GM23338 (cell line): ENCODE data around the gene L3MBTL4.

Experiments used
- EZH2 ChIP-seq: fragments of 200-600 bp; sonication (generic); IDR thresholded peaks from one replicate; pipeline ENCODE4 v1.8.0; 2017; ENCODE audit warnings: antibody characterized with exemption, mild to moderate bottlenecking, low read depth; ENCODE audit not compliant: unreplicated experiment
- TF ChIP-seq, protein P1 (sequence below), 2 experiments: fragments of 200-600 bp in 1 of 2; sonication (generic) in 1 of 2; conservative IDR thresholded peaks; 2 replicates each; pipeline versions ENCODE4 v1.5.1 to v1.6.1; 2016 to 2017; ENCODE audit warnings: antibody characterized with exemption in 2 of 2, low read depth in 2 of 2, mild to moderate bottlenecking in 2 of 2, moderate library complexity in 1 of 2
- TF ChIP-seq, protein P2 (sequence below): fragments of 250-450 bp; sonication (Bioruptor Pico); IDR thresholded peaks from 2 replicates; pipeline ENCODE4 v1.5.0; 2020; ENCODE audit warnings: mild to moderate bottlenecking, moderate library complexity

DNA sequence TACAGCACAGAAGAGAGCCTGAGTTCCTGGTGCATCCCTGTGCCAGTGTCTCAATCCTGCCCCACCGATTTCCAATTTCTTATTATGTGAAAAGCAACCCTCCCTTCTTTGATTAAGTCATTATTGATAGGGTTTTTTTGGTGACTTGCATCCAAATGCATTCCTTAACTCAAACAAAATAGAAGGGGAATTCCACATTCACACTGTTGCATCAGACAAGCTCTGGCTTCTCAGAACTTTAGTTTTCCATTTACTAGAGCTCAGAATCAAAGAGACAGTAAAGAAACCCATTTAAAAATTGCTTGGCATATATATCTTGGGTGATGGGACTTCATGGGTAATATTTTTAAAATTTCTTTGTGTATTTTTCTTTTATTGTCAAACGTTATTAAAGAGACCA is 505.6 kb downstream of the L3MBTL4 start:
- TF ChIP-seq, protein P1, sequence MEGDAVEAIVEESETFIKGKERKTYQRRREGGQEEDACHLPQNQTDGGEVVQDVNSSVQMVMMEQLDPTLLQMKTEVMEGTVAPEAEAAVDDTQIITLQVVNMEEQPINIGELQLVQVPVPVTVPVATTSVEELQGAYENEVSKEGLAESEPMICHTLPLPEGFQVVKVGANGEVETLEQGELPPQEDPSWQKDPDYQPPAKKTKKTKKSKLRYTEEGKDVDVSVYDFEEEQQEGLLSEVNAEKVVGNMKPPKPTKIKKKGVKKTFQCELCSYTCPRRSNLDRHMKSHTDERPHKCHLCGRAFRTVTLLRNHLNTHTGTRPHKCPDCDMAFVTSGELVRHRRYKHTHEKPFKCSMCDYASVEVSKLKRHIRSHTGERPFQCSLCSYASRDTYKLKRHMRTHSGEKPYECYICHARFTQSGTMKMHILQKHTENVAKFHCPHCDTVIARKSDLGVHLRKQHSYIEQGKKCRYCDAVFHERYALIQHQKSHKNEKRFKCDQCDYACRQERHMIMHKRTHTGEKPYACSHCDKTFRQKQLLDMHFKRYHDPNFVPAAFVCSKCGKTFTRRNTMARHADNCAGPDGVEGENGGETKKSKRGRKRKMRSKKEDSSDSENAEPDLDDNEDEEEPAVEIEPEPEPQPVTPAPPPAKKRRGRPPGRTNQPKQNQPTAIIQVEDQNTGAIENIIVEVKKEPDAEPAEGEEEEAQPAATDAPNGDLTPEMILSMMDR (conservative IDR thresholded peaks at IDR 0.05; ENCODE audit: low read depth in 2 of 2), result no peak
- TF ChIP-seq, protein P2, sequence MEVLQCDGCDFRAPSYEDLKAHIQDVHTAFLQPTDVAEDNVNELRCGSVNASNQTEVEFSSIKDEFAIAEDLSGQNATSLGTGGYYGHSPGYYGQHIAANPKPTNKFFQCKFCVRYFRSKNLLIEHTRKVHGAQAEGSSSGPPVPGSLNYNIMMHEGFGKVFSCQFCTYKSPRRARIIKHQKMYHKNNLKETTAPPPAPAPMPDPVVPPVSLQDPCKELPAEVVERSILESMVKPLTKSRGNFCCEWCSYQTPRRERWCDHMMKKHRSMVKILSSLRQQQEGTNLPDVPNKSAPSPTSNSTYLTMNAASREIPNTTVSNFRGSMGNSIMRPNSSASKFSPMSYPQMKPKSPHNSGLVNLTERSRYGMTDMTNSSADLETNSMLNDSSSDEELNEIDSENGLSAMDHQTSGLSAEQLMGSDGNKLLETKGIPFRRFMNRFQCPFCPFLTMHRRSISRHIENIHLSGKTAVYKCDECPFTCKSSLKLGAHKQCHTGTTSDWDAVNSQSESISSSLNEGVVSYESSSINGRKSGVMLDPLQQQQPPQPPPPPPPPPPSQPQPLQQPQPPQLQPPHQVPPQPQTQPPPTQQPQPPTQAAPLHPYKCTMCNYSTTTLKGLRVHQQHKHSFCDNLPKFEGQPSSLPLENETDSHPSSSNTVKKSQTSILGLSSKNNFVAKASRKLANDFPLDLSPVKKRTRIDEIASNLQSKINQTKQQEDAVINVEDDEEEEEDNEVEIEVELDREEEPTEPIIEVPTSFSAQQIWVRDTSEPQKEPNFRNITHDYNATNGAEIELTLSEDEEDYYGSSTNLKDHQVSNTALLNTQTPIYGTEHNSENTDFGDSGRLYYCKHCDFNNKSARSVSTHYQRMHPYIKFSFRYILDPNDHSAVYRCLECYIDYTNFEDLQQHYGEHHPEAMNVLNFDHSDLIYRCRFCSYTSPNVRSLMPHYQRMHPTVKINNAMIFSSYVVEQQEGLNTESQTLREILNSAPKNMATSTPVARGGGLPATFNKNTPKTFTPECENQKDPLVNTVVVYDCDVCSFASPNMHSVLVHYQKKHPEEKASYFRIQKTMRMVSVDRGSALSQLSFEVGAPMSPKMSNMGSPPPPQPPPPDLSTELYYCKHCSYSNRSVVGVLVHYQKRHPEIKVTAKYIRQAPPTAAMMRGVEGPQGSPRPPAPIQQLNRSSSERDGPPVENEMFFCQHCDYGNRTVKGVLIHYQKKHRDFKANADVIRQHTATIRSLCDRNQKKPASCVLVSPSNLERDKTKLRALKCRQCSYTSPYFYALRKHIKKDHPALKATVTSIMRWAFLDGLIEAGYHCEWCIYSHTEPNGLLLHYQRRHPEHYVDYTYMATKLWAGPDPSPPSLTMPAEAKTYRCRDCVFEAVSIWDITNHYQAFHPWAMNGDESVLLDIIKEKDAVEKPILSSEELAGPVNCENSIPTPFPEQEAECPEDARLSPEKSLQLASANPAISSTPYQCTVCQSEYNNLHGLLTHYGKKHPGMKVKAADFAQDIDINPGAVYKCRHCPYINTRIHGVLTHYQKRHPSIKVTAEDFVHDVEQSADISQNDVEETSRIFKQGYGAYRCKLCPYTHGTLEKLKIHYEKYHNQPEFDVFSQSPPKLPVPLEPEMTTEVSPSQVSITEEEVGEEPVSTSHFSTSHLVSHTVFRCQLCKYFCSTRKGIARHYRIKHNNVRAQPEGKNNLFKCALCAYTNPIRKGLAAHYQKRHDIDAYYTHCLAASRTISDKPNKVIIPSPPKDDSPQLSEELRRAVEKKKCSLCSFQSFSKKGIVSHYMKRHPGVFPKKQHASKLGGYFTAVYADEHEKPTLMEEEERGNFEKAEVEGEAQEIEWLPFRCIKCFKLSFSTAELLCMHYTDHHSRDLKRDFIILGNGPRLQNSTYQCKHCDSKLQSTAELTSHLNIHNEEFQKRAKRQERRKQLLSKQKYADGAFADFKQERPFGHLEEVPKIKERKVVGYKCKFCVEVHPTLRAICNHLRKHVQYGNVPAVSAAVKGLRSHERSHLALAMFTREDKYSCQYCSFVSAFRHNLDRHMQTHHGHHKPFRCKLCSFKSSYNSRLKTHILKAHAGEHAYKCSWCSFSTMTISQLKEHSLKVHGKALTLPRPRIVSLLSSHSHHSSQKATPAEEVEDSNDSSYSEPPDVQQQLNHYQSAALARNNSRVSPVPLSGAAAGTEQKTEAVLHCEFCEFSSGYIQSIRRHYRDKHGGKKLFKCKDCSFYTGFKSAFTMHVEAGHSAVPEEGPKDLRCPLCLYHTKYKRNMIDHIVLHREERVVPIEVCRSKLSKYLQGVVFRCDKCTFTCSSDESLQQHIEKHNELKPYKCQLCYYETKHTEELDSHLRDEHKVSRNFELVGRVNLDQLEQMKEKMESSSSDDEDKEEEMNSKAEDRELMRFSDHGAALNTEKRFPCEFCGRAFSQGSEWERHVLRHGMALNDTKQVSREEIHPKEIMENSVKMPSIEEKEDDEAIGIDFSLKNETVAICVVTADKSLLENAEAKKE, result no peak
- no peak for TF ChIP-seq EZH2
